Activated CD8-positive, alpha-beta memory T cell treated with anti-CD3 and anti-CD28 coated beads, Interleukin-2, amount 50 U/mL, for 1 hour (primary cell): ENCODE results near the gene PAPSS2.
"Not testable (repeated sequence)": the region's sequence is repeated elsewhere in the genome, so short reads cannot be mapped to it uniquely, and the experiment has no call there.

Source experiments
- DNase-seq: peaks from one replicate; pipeline ENCODE4 v3.0.0-alpha.2; 2020; ENCODE audit errors: extremely low read depth

Gene PAPSS2

GRCh38 chr10:87705339-87705738 lies 45.7 kb downstream of the PAPSS2 start:
- no peak for DNase-seq

DNA sequence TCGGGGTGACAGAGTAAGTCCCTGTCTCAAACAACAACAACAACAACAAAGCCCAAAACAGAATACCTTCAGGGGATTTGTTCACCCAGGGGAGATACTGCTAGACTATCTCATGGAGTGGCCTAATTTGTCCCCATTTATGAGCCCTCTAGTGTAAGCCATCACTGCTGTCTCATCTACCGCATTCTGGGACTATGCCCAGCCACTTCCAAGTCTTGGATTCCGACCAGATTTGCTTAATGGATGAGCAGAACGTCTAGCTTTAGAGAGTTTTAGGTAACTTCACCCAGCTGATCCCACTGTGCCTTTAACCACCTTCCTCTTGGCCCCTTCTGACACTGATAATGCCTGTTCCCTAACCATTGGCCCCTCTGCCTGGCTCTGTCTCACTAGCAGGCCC lies 47.1 kb downstream of the PAPSS2 start:
- DNase-seq, result no peak

DNA sequence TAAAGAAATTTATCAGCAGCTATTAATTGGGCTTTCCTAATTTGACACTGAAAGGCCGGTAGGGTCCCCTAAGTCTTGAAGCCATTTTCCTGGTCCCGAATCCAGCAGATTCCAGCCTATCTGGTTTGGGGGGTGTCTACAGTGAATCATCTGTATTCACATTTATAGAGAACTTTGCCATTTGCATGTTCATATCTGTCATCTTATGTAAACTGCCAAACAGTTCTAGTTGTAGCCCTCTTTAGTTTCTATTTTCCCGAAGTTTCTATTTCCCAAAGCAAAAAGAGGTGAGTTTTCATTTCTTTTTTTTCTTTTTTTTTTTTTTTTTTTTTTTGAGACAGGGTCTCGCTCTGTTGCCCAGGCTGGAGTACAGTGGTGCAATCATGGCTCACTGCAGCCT lies 47.6 kb downstream of the PAPSS2 start:
- DNase-seq, result no peak

DNA sequence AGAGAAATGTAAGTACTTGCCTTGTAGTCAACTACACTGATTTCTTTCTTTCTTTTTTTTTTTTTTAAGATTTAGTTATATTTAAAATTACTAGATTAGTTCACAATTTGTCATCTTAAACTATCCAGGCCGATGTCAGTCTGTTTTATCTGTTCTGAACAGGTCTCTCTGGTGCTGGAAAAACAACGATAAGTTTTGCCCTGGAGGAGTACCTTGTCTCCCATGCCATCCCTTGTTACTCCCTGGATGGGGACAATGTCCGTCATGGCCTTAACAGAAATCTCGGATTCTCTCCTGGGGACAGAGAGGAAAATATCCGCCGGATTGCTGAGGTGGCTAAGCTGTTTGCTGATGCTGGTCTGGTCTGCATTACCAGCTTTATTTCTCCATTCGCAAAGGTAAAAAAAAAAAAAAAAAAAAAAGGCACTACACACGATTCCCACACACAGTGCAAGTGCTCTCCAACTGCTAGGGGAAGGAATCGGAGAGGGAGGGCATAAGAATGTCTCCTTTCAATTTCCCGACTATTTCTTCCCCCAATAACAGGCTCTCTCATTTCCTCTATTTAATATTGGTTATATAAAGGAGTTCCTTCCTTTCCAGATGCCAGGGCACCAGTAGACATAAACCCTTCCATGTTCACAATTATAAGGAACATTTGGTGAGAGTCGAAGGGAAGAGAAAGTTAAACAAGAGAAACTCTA lies 53.4 kb downstream of the PAPSS2 start:
- no peak for DNase-seq

- DNase-seq, result no peak
Measured at GRCh38 chr10:87713707-87714106, 54.0 kb downstream of the PAPSS2 start.

GRCh38 chr10:87715552-87716347 lies 56.1 kb downstream of the PAPSS2 start:
- DNase-seq, result no peak

DNA sequence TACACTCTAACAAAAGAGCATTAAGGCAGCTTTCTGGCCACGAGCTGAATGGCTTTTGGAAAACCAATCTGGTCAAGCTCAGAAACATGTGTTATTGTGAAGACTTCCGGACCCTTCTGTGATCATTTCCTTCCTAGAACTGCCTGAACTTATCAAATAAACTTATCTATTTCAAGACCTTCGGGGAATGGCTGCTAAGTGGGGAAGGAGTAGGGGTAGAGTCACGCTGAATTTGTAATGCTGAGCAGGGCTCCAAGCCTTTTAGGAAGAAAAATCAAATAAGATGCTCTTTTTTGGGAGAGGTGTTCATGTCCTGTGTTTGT lies 56.6 kb downstream of the PAPSS2 start:
- DNase-seq, result no peak

- DNase-seq, result no peak
Measured at GRCh38 chr10:87720665-87721064, 61.0 kb downstream of the PAPSS2 start.

- DNase-seq, result no peak
Measured at GRCh38 chr10:87721781-87722180, 62.1 kb downstream of the PAPSS2 start.

GRCh38 chr10:87722716-87723115 lies 63.0 kb downstream of the PAPSS2 start:
- DNase-seq, result no peak

- no peak for DNase-seq
Measured at GRCh38 chr10:87723500-87723899, 63.8 kb downstream of the PAPSS2 start.

DNA sequence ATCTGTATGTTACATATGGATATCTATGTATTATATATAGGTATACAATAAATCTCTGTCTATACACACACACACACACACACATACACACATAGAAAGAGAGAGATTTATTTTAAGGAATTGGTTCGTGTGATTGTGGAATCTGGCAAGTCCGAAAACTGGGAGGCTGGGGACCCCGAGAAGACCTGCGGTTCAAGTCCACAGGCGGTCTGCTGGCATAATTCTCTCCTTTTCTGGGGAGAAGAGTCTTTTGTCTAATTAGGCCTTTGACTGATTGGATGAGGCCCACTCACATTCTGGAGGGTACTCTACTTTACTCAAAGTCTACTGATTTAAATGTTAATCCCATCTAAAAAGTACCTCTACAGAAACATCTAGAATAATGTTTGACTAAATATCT lies 65.1 kb downstream of the PAPSS2 start:
- DNase-seq, result no peak

DNA sequence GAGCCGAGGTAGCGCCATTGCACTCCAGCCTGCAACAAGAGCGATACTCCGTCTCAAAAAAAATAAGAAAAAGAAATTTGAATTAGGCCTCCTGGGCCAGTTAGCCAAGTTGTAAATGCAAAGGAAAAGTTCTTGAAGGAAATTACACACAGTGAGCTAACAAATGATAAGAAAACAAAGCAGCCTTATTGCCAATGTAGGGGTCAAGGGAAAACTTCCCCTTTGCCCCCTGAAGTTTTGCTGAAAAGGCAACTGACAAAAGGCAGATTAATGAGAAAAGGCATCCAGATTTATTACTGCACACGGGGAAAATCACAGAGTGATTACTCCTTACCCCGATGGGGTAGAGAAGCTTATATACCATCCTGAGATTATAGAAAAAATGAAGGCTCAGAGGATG lies 70.3 kb downstream of the PAPSS2 start:
- no peak for DNase-seq

GRCh38 chr10:87733081-87733480 lies 73.4 kb downstream of the PAPSS2 start:
- DNase-seq, result no peak

DNA sequence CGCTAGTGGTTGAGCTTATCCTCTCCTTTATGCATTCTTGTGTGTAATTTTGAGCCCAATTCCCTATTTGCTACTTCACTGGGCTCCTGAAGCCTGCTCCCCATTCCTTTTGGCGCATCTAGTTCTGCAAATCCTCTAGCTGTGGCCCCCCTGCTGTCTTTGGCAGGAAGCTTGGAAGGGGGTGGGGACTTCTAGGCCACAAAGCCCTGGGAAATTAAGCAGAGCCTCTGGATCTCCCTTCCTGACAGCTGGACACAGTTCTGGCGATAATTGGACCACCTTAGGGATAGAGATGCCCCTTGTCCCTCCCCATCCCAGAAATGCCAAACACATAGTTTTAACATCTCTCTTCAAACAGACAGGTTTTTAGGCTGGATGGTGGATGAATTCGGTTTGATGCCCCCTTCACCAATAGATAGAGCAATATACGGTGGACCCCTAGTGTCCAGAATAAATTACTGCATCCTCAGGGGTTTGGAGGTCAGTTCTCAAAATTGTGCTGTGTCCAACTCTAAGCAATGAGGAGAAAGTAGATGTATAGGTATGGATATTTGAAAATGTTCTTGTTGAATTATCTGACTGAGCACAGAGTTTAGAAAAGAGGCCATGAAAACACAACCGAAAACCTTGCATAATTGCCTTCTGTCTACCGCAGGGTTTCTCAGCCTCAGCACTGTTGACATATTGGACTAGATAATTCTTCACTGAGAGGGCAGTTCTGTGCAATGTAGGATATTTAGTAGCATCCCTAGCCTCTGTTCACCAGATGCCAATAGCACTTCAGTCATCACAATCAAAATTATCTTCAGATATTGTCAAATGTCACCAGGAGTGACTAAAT lies 75.5 kb downstream of the PAPSS2 start:
- DNase-seq, result no peak

DNA sequence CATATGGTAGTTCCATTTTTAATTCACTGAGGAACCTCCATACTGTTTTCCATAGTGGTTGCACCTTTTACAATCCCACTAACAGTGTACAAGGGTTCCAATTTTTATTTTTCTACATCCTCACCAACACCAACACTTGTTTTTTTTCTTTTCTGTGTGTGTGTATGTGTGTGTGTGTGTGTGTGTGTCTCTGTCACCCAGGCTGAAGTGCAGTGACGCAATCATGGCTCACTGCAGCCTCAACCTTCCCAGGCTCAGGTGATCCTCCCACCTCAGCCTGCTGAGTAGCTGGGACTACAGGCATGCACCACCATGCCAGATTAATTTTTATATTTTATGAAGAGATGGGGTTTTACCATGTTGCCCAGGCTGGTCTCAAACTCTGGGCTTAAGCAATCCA lies 78.6 kb downstream of the PAPSS2 start:
- not testable (repeated sequence) for DNase-seq

DNA sequence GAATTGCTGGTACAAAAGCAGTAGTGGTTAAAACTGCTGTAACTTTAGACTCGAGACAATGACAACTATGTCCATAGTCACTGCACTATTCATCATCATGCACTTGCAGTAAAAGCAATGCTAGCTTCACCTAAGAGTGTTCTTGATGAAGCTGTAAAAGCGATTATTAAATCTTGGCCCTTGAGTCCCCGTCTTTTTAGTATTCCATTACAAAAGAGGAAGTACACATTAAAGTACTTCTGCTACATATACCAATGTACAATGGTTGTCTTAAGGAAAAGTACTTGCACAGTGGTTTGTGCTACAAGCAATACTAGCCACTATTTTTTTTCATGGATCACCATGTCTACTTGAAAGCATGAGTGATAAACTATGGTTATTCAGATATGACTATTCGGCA lies 80.0 kb downstream of the PAPSS2 start:
- no peak for DNase-seq

DNA sequence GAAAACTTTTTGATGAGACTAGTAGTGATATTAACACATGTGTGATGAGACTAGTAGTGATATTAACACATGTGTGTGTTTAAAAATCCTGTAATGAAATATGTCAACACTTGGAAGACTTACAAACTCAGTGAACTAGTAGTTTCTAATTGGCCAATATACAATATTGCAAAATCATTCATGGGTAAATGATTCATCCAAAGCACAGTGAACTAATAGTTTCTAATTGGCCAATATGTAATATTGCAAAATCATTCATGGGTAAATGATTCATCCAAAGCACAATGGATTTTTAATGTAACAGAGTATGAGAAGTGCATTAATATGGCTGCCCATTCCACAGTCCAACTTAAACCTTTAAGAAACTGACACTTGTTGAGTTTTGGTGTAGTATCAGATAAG lies 80.6 kb downstream of the PAPSS2 start:
- no peak for DNase-seq

DNA sequence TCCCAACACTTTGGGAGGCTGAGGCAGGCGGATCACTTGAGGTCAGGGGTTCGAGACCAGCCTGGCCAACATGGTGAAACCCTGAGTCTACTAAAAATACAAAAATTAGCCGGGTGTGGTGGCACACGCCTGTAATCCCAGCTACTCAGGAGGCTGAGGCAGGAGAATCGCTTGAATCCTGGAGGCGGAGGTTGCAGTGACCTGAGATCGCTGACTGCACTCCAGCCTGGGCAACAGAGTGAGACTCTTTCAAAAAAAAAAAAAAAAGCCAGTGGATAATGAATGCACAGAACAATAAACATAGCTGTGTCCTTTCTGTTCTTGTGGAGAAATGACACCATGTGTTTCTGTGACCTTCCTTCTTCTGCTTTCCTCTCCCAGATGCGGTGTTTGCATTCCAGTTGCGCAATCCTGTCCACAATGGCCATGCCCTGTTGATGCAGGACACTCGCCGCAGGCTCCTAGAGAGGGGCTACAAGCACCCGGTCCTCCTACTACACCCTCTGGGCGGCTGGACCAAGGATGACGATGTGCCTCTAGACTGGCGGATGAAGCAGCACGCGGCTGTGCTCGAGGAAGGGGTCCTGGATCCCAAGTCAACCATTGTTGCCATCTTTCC lies 83.4 kb downstream of the PAPSS2 start:
- not testable (repeated sequence) for DNase-seq

- no peak for DNase-seq
Measured at GRCh38 chr10:87744606-87745005, 84.9 kb downstream of the PAPSS2 start.

DNA sequence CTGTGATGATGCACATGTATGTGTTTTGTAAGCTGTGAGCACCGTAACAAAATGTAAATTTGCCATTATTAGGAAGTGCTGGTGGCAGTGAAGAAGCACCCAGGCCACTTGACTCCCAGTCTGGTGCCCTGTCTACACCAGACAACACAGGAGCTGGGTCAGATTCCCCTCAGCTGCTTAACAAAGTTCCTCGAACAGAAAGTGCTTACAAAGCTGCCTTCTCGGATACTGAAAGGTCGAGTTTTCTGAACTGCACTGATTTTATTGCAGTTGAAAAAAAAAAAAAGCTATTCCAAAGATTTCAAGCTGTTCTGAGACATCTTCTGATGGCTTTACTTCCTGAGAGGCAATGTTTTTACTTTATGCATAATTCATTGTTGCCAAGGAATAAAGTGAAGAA lies 87.2 kb downstream of the PAPSS2 start:
- DNase-seq, result no peak

DNA sequence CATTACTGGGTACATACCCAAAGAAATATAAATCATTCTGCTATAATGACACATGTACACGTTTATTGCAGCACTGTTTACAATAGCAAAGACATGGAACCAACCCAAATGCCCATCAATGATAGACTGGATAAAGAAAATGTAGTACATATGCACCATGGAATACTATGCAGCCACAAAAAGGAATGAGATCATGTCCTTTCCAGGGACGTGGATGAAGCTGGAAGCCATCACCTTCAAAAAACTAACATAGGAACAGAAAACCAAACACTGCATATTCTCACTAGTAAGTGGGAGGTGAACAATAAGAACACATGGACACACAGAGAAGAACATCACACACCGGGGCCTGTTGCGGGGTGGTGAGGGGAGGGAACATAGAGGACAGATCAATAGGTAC lies 88.6 kb downstream of the PAPSS2 start:
- DNase-seq, result not testable (repeated sequence)
